HG03045 (cell line): ENCODE measurements around the gene MKLN1.
"Not testable (repeated sequence)": the region's sequence is repeated elsewhere in the genome, so short reads cannot be mapped to it uniquely, and the experiment has no call there.

Experiments used
- ATAC-seq: cut with Tn5 transposase; IDR thresholded peaks from one replicate; pipeline ENCODE4 v1.9.1; 2021; ENCODE audit warnings: mild to moderate bottlenecking, moderate library complexity; ENCODE audit not compliant: unreplicated experiment

The MKLN1 gene

DNA sequence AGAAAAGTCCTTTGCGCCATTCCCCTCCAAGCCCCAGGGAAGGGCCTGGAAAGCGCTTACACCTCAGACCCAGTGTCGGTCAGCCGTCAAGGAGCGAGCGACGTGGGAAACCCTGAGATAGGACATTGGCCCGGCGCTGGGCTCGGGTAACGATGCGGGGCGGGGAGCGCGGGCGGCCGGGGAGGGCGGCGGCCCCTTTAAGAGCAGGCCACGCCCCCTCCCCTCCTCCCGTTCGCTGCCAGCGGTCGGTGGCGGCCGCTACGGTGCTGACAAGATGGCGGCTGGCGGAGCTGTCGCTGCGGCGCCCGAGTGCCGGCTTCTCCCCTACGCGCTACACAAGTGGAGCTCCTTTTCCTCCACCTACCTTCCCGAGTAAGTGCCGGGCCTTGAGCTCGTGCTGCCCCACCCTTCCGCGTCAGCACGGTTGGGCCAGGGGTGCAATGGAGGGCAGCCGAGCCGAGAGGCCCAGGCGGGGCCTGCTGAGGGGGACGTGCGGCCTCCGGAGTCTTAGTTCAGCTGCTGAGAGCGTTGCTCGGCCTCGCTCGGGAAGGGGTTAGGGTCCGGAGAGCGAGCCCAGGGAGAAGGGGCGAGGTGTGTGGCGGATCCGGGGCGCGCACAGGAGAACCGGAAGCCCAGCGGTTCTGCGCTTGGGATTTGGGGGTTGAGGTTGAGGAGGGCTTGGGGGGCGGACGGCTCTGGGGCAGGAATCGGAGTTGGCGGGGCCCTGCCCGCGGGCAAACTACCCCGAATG is at the start of gene MKLN1:
MKLN1 (plus strand) TSS at position 251 of the 751 bp plus-strand sequence; CDS start at position 275, 24 bp downstream.
- ATAC-seq = peak; percentile 93

DNA sequence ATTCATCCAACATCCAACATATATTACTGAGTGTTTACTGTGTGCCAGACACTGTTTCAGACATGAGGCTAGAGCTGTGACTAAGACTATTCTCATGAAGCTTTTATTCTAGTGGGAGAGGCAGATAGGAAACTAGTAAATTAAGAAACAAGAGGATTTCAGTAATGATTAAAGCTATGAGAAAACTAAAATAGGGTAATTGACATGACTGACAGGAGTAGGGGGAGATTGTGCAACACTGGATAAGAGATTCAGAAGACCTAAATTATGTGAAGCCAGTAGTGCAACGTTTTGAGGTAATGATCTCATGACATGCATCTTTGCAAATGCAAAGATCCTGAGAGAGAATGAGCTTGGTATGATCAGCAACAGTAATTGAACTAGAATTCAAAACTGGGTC is 48.6 kb upstream of the MKLN1 start:
- no peak for ATAC-seq

DNA sequence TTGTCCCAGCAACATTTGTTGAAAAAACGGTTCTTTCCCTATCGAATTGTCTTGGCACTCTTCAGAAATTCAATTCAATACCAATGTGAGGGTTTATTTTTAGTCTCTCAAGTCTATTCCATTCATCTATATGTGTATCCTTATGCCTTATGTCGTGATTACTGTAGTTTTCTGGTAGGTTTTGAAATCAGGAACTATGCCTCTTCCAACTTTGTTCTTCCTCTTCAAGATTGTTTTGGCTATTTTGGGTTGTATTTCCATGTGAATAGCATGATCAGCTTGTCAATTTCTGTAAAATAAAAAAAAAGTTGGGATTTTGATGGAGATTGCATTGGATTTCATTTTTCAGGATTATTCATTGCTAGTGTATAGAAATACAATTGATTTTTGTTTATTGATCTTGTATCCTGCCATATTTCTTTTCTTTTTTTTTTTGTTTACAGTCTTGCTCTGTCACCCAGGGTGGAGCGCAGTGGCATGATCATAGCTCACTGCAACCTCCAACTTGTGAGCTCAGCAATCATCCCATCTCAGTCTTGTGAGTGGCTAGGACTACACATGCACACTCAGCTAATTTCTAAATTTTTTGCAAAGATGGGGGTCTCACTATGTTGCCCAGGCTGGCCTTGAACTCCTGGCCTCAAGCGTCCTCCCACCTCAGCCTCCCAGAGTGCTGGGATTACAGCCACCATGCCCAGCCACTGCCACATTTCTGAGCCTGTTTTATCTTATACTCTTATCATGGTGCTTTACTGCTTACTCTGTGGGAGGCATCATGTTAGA is 46.2 kb upstream of the MKLN1 start:
- no peak for ATAC-seq

DNA sequence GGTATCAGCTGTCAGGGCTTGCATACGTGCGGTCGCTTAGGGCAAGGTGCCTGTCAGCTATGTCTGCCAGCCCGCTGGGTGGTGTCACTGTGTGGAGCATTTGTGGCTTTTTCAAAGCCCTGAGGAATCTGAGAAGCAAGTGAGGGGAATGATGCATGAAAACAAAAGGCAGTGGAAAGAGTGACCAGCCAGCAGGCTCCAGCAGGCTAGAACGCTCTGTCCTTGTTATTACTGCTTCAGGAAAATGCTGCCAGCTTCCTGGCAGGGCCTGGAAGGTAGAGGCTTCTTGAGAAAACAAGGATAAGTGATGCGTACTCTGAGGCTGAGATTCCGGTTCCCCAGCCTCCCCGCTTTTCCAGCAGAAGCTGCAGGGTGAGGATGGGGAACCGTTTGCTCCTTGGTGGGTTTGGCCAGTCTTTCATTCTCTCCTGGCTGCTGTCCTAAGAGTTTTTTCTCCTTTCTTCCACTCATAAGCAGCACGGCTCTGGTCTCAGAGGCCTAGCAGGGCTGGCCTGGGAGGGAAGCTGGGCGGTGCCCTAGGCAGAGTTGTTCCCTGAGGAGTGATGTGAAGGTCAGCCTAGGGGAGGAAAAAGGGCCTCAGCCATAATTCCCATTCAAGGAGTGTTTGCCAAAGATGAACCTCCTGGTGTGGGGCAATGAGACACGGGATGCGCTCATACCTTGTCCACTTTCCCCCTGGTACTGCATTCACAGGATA is 42.8 kb upstream of the MKLN1 start:
- ATAC-seq = no peak

DNA sequence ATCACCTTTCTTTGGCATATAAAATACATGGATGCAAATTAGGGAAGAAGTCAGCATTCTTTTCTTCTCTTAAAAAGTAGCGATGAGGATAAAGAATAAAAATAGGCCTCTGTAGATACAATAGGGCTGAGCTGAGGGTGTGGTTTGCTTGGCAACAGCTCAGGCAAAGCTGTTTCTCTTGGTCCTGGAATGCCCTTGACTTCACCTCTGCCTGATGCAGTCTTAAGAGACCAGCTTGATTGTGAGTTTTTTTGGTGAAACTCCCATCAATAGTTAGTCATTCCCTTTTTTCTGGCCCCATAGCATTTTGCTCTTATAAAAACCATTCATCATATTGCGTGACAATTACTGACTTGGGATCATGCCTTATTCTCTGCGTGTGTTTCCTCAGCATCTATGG is 42.1 kb upstream of the MKLN1 start:
- ATAC-seq = no peak

DNA sequence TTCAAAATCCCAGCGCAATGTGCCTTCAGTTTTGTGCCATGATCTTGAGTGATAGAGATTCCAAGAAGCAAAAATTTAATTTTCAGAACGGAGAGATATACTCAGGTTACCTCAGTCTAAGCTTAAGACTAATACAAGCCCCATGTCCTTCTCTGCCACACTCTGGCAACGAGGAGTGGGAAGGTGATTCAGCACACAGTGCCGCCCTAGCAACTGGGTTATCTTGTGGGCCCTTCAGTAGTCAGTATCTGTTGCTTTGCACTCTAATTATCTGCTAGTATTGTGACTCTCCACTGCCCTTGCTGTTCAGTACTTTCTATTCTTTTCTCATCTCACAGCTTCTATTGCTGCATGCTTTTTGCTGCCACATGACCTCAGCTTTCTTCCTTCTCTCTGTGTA is 39.2 kb upstream of the MKLN1 start:
- ATAC-seq = no peak

DNA sequence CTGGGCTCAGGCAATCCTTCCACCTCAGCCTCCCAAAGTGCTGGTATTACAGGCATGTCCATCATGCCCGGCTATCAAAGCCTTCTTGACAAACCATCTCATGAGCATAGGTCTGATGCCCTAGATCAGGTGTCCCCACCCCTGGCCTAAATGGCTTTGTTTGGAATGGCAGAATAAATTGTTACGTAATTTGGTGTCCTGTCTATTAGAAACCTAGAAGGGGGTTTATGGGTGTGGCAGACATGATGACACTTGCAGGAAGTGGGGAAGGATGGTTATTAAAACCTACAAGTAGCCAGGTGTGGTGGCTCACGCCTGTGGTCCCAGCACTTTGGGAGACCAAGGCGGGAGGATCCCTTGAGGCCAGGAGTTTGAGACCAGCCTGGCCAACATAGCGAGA is 38.6 kb upstream of the MKLN1 start:
- ATAC-seq = no peak

DNA sequence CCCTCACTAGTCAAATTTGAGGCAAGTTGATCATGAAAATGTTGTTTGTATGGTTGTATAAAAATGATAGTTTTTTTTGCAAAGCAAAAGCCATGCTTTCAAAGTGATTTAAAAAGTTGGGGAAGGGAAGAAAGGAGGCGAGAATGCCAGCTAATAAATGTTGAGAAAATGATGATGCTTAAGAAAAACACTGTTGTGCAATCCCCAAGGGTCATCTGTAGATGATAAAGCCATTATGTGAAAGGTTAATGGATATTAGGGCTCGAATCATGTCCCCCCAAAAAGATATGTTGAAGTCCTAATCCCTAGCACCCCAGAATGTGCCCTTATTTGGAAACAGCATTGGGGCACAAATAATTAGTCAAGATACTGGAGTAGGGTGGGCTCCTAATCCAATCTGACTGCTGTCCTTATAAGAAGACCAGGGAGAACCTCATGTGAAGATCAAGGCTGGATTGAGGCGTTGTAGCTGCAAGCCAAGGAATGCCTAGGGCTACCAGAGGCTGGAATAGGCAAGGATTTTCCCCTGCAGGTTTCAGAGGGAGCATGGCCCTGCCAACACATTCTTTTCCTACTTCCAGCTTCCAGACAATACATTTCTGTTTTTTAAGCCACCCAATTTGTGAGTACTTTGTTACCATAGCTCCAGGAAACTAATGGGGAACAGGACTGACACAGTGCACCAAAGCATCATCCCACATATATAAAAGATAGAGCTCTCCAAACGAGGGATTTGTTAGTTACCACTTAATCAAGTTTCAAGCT is 35.4 kb upstream of the MKLN1 start:
- no peak for ATAC-seq

DNA sequence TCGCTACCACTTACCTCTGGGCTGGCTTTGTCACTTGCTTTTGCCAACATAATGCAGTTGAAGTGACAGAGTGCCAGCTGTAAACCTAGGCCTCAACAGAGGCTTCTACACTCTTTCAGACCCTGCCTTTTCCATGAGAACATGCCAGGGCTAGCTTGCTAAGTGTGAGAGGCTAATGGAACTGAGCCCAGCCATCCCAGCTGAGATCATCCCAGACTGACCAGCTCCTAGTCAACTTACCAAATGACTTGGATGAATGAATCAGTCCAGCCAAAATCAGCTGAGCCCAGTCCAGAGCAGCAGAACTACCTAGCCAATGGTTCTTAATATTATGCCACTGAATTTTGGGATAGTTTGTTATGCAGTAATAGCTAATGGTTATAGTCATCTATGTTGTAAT is 34.7 kb upstream of the MKLN1 start:
- ATAC-seq = no peak

DNA sequence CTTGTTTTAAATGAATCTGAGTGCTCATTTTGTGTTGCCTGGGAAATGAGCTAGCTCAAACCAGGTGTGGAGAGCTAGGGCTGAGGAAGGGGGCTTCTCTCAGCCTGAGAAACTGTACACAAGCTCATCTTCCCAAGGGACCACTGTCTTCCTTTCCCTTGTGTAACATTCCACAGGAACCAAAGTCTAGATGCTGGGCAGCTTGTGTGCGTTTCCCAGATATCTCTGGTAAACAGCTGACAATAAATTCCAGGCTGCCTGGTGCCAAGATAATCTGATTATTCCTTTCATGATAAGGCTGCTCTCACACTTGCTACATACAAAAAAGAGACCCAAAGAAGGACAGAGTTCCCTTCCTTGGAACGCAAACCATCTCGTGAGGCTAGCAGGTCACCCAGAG is 33.1 kb upstream of the MKLN1 start:
- no peak for ATAC-seq

DNA sequence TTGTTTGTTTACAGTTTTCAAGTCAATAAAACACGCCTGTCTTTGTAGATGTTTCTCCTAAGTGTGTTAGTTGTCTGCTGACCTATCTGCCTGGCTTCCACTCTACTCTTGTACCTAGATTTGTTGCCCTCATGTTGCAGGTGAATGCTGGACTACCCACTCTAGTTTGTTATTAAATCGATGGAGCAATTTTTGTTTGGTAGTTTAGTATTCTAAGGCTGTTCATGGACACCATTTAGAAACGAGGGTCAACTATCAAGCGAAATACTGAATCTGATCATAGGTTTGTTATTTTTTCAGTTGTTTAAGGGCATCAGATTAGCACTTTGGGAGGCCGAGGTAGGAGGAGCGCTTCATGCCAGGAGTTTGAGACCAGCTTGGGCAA is 29.1 kb upstream of the MKLN1 start:
- ATAC-seq = no peak

DNA sequence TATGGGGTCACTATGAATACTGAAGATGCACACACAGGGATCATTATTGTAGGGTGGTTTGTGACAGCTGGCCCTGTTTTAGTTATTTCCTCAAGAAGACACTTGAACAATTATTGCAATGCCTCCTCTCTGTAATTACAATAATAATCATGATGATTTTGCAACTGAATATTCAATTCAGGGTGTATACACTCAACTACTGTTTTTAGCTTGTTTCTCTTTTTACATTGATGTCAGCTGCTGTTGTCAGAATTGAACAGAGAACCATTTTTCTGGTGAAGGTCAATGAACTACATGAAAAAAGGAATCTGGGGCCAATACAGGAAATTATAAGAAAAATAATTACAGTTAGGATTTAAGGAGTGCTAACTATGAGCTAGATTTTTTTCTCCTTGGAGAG is 28.6 kb upstream of the MKLN1 start:
- ATAC-seq = no peak

DNA sequence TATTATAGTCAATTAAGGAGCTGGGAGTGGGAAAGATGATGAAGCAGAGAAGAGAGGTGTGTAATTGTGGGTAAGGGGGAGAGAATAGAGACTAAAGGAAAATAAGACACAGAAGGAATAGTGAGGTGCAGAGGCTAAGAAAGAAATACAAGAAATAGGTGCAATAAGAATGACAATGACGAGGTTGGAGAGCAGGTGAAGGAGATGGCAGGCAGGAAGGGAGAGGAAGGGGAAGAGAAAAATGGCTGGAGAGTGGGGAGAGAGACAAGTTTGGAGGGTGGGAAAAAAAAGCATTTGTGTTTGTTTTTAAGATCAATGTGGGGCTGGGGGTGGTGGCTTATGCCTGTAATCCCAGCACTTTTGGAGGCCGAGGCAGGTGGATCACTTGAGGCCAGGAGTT is 27.6 kb upstream of the MKLN1 start:
- ATAC-seq = no peak

DNA sequence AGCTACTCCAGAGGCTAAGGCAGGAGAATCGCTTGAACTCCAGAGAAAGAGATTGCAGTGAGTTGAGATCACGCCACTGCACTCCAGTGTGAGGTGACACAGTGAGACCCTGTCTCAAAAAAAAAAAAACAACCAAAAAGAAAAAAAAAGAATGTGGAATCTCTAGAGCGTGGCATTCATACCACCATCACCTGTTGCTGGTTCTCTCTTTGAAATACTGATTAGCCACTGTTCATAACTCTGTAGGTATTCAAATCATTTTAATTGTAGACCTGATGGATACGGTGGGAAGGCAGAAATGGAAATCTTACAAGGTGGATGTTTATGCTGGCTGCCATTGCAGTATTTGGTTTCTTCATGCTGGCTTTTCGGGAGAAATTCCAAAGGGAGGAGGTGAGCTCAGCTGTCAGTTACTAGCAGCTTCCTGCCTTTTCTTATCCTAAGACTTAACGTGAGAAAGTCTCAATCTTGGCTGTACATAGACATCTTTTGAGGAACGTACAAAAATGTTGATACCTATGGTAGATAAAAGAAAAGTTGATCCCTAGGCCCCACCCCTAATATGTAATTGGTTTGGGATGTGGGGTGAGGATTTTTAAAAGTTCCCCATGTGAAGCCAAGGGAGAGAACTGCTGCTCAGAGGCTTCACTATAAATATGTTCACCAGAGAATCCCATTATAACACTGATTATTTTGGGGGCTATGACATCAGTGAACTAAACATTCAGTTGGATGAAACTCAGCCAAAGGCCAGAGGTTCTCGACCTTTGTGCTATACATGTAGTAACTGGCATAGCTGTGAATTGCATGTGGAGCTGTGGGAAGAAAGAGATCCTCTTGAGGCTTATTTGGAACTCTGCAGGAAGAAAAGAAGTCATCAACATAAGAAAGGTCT is 26.9 kb upstream of the MKLN1 start:
- no peak for ATAC-seq

DNA sequence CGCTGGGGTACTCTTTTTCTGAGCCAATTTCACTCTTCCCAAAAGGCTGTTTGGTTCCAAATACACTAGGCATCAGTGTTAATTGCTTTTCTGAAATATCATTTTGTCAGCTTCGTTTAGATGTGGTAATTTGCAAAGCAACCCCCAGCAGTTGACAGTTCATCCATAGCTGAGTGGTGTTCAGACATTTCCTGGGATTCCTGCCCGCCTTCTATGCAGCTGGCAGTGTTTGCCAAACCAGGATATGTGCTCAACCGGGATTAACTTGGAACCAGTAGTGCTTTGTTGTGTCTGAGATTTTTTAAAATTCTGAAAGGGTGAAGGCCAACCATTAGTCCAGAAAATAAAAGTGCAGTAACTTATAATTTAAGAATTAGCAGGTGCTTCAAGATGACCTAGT is 25.2 kb upstream of the MKLN1 start:
- no peak for ATAC-seq

DNA sequence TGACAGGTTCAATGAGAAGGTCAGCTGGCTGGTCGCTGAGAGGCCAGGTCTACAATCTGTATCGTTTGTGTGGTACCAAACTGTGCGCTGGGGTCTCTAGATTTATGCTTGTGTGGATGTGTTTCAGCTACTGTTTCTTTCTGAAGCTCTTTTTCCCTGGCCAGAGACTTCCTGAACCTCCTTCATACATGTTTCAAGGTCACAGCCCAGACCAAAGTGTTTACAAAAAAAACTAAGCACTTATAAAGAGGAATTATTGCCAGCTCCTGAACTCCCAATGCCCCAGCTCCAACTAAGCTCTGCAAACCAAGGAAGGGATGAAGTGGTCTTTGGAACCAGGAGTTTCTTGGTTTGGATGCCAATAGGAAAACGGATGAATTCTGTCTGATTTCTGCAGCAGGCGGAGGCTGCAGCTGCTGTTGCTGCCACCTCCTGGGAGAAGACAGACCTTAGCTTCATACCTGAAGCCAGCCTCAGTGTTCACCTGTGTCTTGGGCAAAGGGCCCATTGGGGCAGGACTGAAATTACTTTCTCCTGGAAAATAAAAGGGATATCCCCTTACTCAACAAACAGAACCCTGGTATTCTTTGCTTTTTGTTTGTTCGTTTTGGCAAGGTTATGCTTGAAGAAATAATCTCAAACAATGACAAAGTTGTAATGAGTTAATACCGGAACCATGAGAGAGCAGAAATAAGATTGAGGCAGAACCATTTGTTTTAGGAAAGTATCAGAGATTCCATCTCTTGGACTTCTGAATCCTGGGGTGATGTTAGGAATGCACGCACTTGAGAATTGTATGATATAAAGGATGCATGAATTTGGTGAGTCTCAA is 24.6 kb upstream of the MKLN1 start:
- ATAC-seq = no peak

DNA sequence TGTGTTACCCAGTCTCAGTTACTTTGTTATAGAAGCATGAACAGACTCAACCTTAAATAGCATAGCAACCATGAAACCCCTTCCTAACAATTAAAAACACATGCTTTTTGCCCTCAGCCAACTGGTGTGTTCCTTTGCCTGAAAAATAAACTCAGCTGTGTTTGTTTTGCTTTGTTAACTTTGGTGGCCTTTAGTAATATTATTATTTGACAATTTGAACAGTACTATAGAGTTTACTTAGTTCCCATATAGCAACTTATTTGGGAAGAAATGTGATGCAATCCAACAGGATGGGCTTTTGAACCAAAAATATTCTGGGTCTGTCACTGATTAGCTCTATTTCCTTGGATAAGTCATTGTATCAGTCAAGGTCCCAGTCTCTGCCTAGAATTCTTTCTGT is 22.5 kb upstream of the MKLN1 start:
- ATAC-seq = no peak

DNA sequence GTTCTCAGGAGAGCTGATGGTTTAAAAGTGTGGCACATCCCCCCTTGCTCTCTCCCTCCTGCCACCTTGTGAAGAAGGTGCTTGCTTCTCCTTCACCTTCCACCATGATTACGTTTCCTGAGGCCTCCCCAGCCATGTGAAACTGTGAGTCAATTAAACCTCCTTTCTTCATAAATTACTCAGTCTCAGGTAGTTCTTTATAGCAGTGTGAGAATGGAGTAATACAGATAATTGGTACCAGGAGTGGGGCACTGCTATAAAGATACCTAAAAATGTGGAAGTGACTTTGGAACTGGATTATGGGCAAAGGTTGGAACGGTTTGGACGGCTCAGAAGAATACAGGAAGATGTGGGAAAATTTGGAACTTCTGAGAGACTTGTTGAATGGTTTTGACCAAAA is 21.6 kb upstream of the MKLN1 start:
- ATAC-seq = not testable (repeated sequence)

DNA sequence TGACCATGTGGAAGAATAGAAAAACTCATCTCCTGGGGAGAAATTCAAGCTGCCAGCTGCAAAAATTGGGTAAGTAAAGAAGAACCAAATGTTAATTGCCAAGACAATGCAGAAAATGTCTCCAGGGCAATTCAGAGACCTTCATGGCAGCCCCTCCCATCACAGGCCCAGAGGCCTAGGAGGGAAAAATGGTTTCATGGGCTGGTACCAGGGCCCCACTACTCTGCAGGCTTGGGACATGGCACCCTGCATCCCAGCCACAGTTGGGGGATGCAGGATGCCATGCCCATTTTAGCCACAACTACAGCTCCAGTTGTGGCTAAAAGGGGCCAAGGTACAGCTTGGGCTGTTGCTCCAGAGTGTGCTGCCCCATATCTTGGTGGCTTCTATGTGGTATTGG is 20.9 kb upstream of the MKLN1 start:
- no peak for ATAC-seq
